Stomach (tissue), 4 donors: Measurements from ENCODE around the gene CHD5.
A peak's percentile ranks its signal among the peaks of the same experiment; 100 is the strongest.

Source experiments
- EP300 ChIP-seq: sonication (generic); formaldehyde crosslinking; IDR thresholded peaks from one replicate; pipeline ENCODE4 v1.6.1; 2017; ENCODE audit warnings: antibody characterized with exemption
- POLR2A ChIP-seq, 4 donors: fragments of 450-650 bp; IDR thresholded peaks; one replicate each; pipeline ENCODE4 v1.6.1; 2016; ENCODE audit warnings: antibody characterized with exemption in 4 of 4, control low read depth in 2 of 4, mild to moderate bottlenecking in 1 of 4, moderate library complexity in 1 of 4
- POLR2AphosphoS5 ChIP-seq, 3 donors: sonication (generic); formaldehyde crosslinking; IDR thresholded peaks; one replicate each; pipeline ENCODE4 v1.6.1; 2016; ENCODE audit warnings: antibody characterized with exemption in 3 of 3
- TF ChIP-seq, protein P1 (sequence below), 7 experiments: fragments of 450-650 bp in 4 of 7; fragments of 200-600 bp in 3 of 7; sonication (generic) in 3 of 7; IDR thresholded peaks; one replicate each; pipeline ENCODE4 v1.5.1; 2016 to 2019; ENCODE audit warnings: antibody characterized with exemption in 7 of 7, control low read depth in 2 of 7, mild to moderate bottlenecking in 1 of 7

DNA sequence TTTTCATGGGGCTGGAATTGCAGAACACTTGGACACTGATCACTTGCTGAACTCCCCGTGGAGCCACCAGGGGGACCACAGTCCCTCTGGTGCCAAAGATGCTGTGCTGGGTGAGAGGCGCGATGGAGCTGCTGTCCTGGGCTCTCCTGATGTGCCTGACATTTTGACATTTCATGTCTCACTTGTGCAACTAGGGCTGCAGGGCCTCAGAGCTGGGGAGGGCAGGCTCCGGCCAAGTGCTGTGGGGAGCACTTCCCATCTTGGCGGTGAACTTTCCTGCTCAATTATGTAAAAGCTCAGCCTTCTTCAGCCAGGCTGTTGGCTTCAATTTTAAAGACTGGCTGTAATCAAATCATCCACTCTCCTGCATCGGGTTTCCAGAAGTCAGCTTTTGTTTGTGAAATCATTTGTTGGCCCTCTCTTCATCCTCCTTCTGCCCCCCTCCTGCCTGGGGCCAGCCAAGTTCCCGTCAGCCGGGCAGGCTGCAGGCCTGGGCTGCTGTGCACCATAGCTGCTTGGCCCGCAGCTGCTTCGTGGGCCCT is 97.6 kb downstream of the CHD5 start:
- TF ChIP-seq, protein P1, sequence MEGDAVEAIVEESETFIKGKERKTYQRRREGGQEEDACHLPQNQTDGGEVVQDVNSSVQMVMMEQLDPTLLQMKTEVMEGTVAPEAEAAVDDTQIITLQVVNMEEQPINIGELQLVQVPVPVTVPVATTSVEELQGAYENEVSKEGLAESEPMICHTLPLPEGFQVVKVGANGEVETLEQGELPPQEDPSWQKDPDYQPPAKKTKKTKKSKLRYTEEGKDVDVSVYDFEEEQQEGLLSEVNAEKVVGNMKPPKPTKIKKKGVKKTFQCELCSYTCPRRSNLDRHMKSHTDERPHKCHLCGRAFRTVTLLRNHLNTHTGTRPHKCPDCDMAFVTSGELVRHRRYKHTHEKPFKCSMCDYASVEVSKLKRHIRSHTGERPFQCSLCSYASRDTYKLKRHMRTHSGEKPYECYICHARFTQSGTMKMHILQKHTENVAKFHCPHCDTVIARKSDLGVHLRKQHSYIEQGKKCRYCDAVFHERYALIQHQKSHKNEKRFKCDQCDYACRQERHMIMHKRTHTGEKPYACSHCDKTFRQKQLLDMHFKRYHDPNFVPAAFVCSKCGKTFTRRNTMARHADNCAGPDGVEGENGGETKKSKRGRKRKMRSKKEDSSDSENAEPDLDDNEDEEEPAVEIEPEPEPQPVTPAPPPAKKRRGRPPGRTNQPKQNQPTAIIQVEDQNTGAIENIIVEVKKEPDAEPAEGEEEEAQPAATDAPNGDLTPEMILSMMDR (IDR thresholded peaks at IDR 0.05): peak in 1 of 7 experiments; percentile 17
- TF ChIP-seq POLR2A (IDR thresholded peaks at IDR 0.05) (no peak), POLR2AphosphoS5 (IDR thresholded peaks at IDR 0.05) (no peak), EP300 (no peak)
